WTC11 (cell line): ENCODE data around the gene PLXDC2. TPM values are rescaled to one million over a fixed set of nuclear protein-coding genes. Genes with fewer than 3 reads are reported as not detected.

Source experiments
- ATAC-seq: fragments of 200-7000 bp; cut with Tn5 transposase; 2 replicates; pipeline ENCODE4 v1.10.0; 2021; ENCODE audit warnings: mild to moderate bottlenecking, moderate library complexity
- CTCF ChIA-PET: fragments of 300-600 bp; sonication (Branson Sonifier 250); formaldehyde crosslinking; loops from one replicate; lab custom pipeline; 2021; ENCODE audit warnings: antibody characterized with exemption; lab: Charles Lee
- POLR2A ChIA-PET: fragments of 350-600 bp; sonication (Branson Sonifier 250); formaldehyde crosslinking; loops from one replicate; lab custom pipeline; 2021; ENCODE audit warnings: antibody characterized with exemption; lab: Charles Lee
- DNase-seq: peaks from one replicate; pipeline ENCODE4 v3.0.0; 2021; ENCODE audit warnings: low spot score
- H3K27ac Mint-ChIP-seq: 2 replicates; pipeline ENCODE4 v1.8.0; 2021; ENCODE audit warnings: mixed read lengths
- H3K27me3 Mint-ChIP-seq: 2 replicates; pipeline ENCODE4 v1.8.0; 2021; ENCODE audit warnings: low read depth, mild to moderate bottlenecking, moderate library complexity, mixed read lengths
- H3K36me3 Mint-ChIP-seq: 2 replicates; pipeline ENCODE4 v1.8.0; 2021; ENCODE audit warnings: mixed read lengths
- H3K4me1 Mint-ChIP-seq: 2 replicates; pipeline ENCODE4 v1.8.0; 2022; ENCODE audit warnings: mixed read lengths
- H3K4me3 Mint-ChIP-seq: 2 replicates; pipeline ENCODE4 v1.8.0; 2021; ENCODE audit warnings: mild to moderate bottlenecking, moderate library complexity, mixed read lengths
- H3K9me3 Mint-ChIP-seq: 2 replicates; pipeline ENCODE4 v1.8.0; 2021; ENCODE audit warnings: mixed read lengths
- ATF2 ChIP-seq: sonication (generic); formaldehyde crosslinking; IDR thresholded peaks from 2 replicates; pipeline ENCODE4 v1.8.1; 2022; ENCODE audit warnings: low read depth, missing genetic modification reagents, borderline replicate concordance
- ATF3 ChIP-seq: sonication (generic); formaldehyde crosslinking; conservative IDR thresholded peaks from 2 replicates; pipeline ENCODE4 v1.8.1; 2022; ENCODE audit warnings: mild to moderate bottlenecking, missing genetic modification reagents
- ATF6 ChIP-seq: sonication (generic); formaldehyde crosslinking; IDR thresholded peaks from 2 replicates; pipeline ENCODE4 v1.8.1; 2023; ENCODE audit warnings: mild to moderate bottlenecking, missing genetic modification reagents
- CREB1 ChIP-seq: sonication (generic); formaldehyde crosslinking; IDR thresholded peaks from 2 replicates; pipeline ENCODE4 v1.8.0; 2023; ENCODE audit warnings: mild to moderate bottlenecking, missing genetic modification reagents
- CREM ChIP-seq: sonication (generic); formaldehyde crosslinking; IDR thresholded peaks from 2 replicates; pipeline ENCODE4 v1.8.1; 2022; ENCODE audit warnings: mild to moderate bottlenecking, missing genetic modification reagents, moderate library complexity
- FOXJ3 ChIP-seq: sonication (generic); formaldehyde crosslinking; IDR thresholded peaks from 2 replicates; pipeline ENCODE4 v1.9.0; 2021; ENCODE audit warnings: missing genetic modification reagents, mild to moderate bottlenecking, borderline replicate concordance
- GTF2I ChIP-seq: fragments of 250-450 bp; sonication (Bioruptor Pico); conservative IDR thresholded peaks from 2 replicates; pipeline ENCODE4 v1.4.0; 2021; ENCODE audit warnings: mild to moderate bottlenecking
- IRF1 ChIP-seq: sonication (generic); formaldehyde crosslinking; IDR thresholded peaks from 2 replicates; pipeline ENCODE4 v1.8.0; 2023; ENCODE audit warnings: missing genetic modification reagents
- JUN ChIP-seq: sonication (generic); formaldehyde crosslinking; IDR thresholded peaks from 2 replicates; pipeline ENCODE4 v1.8.0; 2023; ENCODE audit warnings: mild to moderate bottlenecking, missing genetic modification reagents
- NFATC4 ChIP-seq: fragments of 250-450 bp; sonication (Bioruptor Pico); IDR thresholded peaks from 2 replicates; pipeline ENCODE4 v1.9.0; 2021; ENCODE audit warnings: mild to moderate bottlenecking
- NR1H2 ChIP-seq: sonication (generic); formaldehyde crosslinking; IDR thresholded peaks from 2 replicates; pipeline ENCODE4 v1.9.0; 2021; ENCODE audit warnings: mild to moderate bottlenecking, moderate library complexity, missing genetic modification reagents
- NR2C2 ChIP-seq: sonication (generic); formaldehyde crosslinking; IDR thresholded peaks from 2 replicates; pipeline ENCODE4 v1.8.0; 2022; ENCODE audit warnings: mild to moderate bottlenecking, missing genetic modification reagents
- OVOL2 ChIP-seq: fragments of 250-450 bp; sonication (Bioruptor Pico); IDR thresholded peaks from 2 replicates; pipeline ENCODE4 v1.9.0; 2021; ENCODE audit warnings: mild to moderate bottlenecking, borderline replicate concordance
- PRDM15 ChIP-seq: sonication (generic); formaldehyde crosslinking; IDR thresholded peaks from 2 replicates; pipeline ENCODE4 v1.8.0; 2022; ENCODE audit warnings: missing genetic modification reagents
- SMAD4 ChIP-seq: sonication (generic); formaldehyde crosslinking; IDR thresholded peaks from 2 replicates; pipeline ENCODE4 v1.8.0; 2022; ENCODE audit warnings: mild to moderate bottlenecking, missing genetic modification reagents
- ZBTB21 ChIP-seq: sonication (generic); formaldehyde crosslinking; IDR thresholded peaks from 2 replicates; pipeline ENCODE4 v1.8.1; 2023; ENCODE audit warnings: mild to moderate bottlenecking, missing genetic modification reagents, borderline replicate concordance
- ZNF232 ChIP-seq: sonication (generic); formaldehyde crosslinking; IDR thresholded peaks from 2 replicates; pipeline ENCODE4 v1.8.0; 2022; ENCODE audit warnings: mild to moderate bottlenecking, missing genetic modification reagents
- ZNF263 ChIP-seq: sonication (generic); formaldehyde crosslinking; IDR thresholded peaks from 2 replicates; pipeline ENCODE4 v1.8.1; 2022; ENCODE audit warnings: low read depth, mild to moderate bottlenecking, moderate library complexity, missing genetic modification reagents
- ZNF416 ChIP-seq: fragments of 250-450 bp; sonication (Bioruptor Pico); IDR thresholded peaks from 2 replicates; pipeline ENCODE4 v1.9.0; 2021; ENCODE audit warnings: mild to moderate bottlenecking, inconsistent platforms
- total RNA-seq: library from RNA; stranded (reverse); gene quantifications from 3 replicates; pipeline ENCODE4 v1.2.3, GENCODE V29; 2021

Gene PLXDC2
- total RNA-seq, 1 experiment from 2014 or later = 31.7 TPM

GRCh38 chr10:19895500-19895899 lies 79.3 kb downstream of the PLXDC2 start:
- CTCF ChIA-PET = interaction anchor here (0.6 kb wide), 1 partner anchor 339 kb away, joined by 4 read pairs; no protein-coding TSS in a partner anchor
- DNase-seq = no peak
- POLR2A ChIA-PET = no interaction called here
- H3K27me3 Mint-ChIP-seq = no peaks in the 10 kb centered on the region
- no peak overlapping the region for H3K4me3 Mint-ChIP-seq
- H3K4me1 Mint-ChIP-seq = peaks cover 24% of the 10 kb centered on the region
- peaks cover 13% of the 10 kb centered on the region for H3K36me3 Mint-ChIP-seq
- H3K9me3 Mint-ChIP-seq = peaks cover 7% of the 10 kb centered on the region
- ATAC-seq = no peak
- no peak for TF ChIP-seq FOXJ3
- no peak for TF ChIP-seq GTF2I (CRISPR knock-in tag)
- no peak for TF ChIP-seq SMAD4 (CRISPR knock-in tag)
- TF ChIP-seq ZNF232 (CRISPR knock-in tag) = no peak
- no peak for TF ChIP-seq PRDM15 (CRISPR knock-in tag)
- TF ChIP-seq, all 79 proteins: peak for 0
- no peak overlapping the region for H3K27ac Mint-ChIP-seq

- DNase-seq (no peak), ATAC-seq (no peak)
- Mint-ChIP-seq H3K4me1 (peaks cover 50% of the 10 kb centered on the region), H3K9me3 (no peaks in the 10 kb centered on the region), H3K4me3 (no peak overlapping the region), H3K27ac (peak overlapping the region; percentile 51; the same call in 1 of the 2 replicates), H3K27me3 (no peaks in the 10 kb centered on the region), H3K36me3 (no peaks in the 10 kb centered on the region)
- POLR2A ChIA-PET = no interaction called here
- TF ChIP-seq CREB1 (CRISPR knock-in tag) (no peak), IRF1 (CRISPR knock-in tag) (no peak), NFATC4 (CRISPR knock-in tag) (no peak), ZNF416 (CRISPR knock-in tag) (no peak), NR2C2 (CRISPR knock-in tag) (no peak), JUN (CRISPR knock-in tag) (no peak), NR1H2 (no peak), CREM (CRISPR knock-in tag) (no peak), ATF6 (CRISPR knock-in tag) (no peak), ATF3 (CRISPR knock-in tag) (no peak), OVOL2 (CRISPR knock-in tag) (no peak), ZBTB21 (CRISPR knock-in tag) (no peak), ZNF263 (CRISPR knock-in tag) (no peak), ATF2 (CRISPR knock-in tag) (no peak)
- CTCF ChIA-PET = no interaction called here
Observed at GRCh38 chr10:19902456-19902855, 86.2 kb downstream of the PLXDC2 start.
